Embryonic facial prominence (tissue), 1 donor: ENCODE results near the gene NFE2L2.
"Not testable (repeated sequence)": the region's sequence is repeated elsewhere in the genome, so short reads cannot be mapped to it uniquely, and the experiment has no call there.

Experiments
- DNase-seq: peaks from one replicate; pipeline ENCODE4 v3.0.0-alpha.2; 2016; ENCODE audit errors: extremely low spot score

The NFE2L2 gene

DNA sequence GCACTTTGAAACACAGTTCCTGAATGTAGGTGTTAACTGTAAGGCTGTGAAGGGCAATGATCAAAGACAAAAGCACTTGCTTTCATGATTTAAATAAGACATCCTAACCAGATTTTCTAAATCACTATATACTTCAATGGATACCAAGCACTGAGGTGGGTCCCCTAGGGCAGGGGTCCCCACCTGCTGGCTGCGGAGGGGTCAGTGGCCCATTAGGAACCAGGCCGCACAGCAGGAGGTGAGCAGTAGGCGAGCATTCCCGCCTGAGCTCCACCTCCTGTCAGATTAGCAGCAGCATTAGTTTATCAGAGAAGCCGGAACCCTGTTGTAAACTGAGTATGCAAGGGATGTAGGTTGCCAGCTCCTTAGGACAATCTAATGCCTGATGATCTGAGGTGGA is 7.1 kb downstream of the NFE2L2 start:
- DNase-seq: no peak

DNA sequence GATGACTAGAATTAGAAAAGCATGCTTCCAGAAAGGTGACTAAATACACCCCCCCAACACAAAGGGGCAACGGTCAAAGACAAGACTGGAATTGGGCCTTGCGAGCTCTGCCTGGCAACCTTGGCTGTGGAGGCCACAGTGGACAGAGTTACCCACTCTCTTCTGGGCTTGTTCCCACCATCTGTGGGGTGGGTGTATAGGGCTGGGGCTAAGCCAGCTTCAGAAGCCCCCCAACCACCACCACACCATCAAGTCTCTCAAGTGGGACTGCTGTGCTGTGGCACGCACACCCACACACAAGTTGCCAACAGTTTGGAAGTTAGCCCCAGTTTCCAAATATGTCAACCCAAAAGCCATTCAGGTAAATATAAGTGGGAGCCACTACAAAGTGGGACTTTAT is 7.8 kb downstream of the NFE2L2 start:
- DNase-seq: no peak

DNA sequence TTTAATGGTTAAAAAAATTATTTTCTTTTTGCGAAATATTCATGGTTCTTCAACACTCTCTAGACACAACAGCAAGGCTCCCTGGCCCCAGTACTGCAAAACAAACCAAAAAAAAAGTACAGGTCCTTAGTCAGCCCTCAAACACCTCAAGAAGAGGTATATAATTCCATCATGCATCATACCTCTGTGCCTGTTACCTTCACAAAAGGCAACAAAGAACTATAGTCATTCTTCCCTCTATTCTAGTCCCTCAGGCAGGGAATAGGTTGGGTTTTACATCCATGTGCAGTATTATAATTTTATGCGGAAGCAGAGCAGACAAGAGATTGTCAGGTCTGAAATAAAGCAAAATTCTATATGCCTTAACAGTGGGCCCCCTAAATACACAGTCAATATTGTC is 8.5 kb downstream of the NFE2L2 start:
- DNase-seq: no peak

DNA sequence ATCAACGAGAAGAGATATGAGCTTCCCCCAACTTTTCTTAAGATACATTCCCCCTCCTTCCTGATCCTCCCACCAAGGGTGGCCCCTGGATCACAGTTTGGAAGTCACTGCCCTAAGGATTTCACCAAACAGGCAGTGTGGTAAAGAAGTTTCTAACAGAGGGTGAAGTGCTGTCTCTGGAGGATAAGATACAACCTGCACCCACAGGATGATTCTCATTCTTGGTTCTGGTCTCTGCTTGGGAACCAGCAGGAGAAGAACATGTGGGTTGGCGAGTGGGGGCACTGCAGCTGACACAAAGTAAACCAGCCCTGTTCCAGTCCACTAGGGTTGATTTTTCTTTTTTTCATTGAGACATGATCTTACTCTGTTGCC is 9.3 kb downstream of the NFE2L2 start:
- no peak for DNase-seq

DNA sequence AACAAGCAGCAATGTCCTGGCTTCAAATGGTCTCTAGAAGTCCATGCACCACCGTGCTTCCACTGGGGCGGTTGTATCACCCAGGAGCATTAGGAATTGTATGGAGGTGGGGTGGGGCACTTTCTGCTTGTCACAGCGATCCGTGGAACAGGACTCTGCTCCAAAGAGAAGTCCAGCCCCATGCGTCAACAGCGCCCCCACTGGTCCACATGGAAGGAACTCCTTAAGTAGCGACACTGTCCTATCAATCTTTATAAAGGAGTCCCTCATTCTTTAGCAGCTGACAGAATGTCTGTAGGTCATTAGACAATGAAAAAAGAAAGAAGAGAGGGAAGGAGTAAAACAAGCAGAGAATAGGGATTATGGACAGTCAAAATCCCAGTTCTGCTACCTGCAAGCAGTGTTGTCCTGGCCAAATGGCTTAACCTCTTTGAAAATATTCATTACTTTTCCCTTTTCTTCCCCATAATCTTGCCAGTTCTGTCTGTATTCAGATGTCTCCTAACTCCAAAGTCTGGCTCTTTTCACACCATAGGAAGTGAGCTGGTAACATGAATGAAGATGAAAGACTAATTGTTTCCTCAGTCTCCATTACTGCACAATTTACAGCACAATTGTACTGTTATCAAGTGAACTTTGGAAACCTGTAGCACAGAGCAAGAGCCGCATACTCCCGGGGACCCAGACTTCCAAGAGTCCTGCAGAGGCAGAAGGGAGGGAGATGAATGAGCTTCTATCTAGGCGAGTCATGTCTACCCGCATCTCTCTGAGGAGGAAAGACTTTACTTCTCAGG is 9.9 kb downstream of the NFE2L2 start:
- DNase-seq: no peak

DNA sequence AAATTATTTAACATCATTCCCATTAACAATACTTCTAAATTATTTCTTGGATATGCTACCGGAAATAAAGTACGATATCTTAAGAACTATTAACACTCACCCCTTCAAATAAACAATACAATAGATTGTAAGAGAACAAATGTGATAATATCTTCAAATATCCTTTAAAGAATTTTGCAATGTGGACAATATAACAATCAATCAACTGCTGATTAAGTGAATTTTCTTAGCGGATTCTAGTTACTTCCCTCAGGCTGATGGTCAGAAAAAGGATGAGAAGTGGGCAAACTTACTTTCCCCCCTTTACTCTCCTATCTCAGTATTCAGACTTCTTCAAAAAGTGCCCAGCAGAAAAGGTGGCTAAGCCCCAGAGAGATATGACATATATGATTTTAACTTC is 10.8 kb downstream of the NFE2L2 start:
- no peak for DNase-seq

DNA sequence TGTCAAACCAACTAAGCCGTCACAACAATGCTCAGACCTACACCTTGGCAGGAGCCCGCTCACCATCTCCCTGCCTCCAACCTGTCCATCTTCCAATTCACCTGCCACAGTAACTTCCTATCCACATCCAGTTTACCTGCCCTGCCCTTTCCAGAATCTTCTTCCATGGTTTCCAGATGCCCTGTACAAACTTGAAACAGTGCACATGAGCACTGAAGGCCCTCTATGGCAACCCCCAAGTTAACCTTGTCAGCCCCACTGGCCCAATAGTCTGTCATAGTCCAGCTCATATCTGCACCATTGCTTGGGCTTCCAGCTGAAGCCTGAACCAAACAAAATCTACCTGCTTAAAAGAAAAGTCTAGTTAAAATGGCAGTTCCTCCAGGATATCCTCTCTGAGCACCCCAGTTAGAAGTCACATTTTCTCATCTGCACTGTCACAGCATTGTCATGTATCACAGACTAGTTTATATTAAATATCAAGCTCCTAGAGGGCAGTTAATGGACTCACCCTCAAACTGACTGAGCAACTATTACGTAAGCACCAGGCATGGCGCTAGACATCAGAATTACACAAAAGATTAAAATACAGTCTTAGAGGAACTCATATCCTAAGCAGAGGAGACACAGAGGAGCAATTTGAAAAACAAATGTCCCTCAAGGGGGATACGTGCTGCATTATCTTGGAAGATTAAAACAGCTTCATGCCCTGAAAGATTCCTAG is 11.6 kb downstream of the NFE2L2 start:
- no peak for DNase-seq

DNA sequence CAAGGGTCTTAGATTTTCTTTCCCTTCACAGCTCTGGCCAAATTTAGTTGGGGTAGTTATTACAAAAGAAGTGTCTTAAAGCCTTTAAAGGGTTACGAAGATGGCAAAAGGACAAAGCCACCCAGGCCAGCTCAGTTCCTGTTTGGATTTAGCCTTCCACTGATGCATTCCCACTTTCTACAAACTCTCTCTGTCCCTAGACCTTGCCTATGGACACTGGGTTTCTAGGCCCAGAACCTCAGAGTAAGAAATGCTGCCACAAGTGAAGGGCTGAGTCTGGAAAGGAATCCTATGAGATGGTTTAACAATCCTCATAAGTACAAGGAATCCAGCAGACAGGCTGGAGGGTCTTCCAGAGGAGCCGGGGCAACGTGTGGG is 13.4 kb downstream of the NFE2L2 start:
- DNase-seq: no peak

DNA sequence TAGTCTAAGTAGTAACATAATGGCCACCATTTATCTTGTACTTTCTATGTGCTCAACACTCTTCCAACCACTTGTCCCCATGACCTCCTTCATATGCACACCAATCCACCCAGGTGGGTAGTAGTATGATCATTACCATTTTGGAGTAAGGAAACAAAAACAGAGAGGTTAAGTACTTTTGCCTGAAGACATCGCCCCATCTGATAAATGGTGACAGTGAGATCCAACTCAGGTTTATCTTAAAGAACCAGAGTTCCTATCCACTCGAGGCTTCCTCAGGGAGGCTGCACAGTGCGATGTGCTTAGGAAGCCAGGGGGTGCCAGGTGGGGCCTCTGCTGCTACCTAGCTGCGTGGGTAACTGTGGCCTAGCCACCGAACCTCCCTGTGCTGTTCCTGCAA is 14.1 kb downstream of the NFE2L2 start:
- no peak for DNase-seq

DNA sequence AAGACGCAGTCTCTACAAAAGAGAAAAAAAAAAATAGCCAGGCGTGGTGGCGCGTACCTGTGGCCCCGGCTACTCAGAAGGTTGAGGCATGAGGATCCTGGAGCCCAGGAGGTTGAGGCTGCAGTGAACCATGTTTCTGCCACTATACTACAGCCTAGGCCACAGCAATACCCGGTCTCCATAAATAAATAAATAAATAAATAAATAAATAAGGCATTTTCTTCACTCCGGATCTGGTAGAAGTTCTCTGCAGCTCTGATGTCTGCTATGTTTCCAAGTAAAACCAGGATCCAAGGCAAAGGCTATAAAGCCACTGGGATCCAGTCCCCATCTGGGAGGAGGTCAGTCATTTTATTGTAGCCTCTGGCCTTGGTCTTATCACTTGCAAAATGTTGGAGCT is 15.5 kb downstream of the NFE2L2 start:
- DNase-seq: no peak

DNA sequence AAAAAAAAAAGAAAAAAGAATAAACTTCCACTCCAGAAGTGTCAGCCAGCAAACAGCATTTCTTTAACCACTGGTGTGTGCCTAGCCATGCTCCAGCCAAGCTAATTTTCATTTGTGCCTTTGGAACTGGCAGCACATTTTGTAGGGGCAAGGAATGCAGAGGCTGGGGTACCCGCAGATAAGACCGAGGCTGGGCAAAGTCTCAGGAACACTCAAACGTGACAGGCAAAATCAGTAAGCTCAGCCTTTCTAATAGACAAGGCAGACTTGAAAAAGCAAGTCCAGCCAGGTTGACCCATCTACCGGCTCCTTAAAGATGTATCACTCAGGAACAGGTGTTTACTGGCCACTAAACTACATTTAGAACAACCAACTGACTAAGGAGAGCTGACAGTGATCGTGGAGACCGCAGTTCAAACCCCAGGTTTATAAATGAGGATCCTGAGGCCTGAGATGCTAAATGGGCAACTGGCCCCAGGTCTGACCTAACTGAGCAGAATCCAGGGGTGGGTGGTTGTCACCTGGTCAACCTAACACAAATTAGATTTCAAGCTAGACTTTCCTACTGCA is 16.7 kb downstream of the NFE2L2 start:
- DNase-seq: no peak

DNA sequence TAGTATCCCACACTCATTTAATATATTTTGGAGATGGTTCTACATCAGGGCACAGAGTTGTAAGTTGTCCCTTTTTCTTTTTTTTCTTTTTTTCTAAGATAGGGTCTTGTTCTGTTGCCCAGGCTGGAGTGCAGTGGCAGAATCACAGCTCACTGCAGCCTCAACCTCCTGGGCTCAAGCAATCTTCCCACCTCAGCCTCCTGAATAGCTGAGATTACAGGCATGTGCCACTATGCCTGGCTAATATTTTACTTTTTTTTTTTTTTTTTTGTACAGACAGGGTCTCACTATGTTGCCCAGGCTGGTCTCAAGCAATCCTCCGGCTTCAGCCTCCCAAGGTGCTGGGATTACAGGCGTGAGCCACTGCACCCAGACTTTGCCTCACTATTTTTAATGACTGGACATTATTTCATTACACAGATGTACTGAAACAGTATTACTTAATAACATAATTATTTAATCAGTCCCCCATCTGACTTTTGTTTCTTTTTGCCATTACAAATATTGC is 17.9 kb downstream of the NFE2L2 start:
- not testable (repeated sequence) for DNase-seq

DNA sequence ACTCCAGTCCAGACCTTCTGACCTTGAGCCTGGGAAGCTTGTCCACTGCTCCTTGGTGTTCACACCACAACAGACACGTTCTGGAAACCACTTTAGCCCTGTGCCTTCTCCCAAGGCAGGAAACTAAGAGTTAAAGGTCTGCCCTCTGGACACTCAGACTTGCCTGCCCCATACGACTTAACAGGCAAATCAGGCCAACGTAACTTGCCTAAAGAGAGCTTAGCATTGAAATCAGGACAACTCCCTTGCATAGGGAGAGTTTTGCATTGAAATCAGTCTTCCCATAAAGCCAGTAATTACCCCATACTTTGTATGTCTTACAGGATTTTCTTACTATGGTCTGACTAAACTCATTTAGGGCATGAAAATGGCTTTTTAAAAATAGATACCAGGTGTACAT is 18.5 kb downstream of the NFE2L2 start:
- no peak for DNase-seq

DNA sequence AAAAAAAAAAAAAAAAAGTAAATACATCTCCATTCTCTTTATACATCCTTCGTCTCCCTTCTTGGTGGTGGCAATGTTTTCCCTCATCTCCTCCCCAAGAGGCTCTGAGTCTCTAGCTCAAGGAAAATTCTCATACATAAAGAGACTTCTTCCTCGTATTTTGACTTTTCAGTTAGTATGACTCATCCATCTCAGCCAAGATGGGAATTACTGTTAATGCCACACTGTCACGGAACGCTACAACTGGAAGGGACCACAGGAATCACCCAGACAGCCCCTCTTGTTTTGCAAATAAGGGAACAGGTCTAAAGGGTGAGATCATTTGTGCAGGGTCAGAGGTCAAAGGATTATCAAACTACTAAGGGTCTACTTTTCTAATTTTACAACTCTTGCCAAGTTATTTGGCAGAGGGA is 19.5 kb downstream of the NFE2L2 start:
- DNase-seq: no peak

DNA sequence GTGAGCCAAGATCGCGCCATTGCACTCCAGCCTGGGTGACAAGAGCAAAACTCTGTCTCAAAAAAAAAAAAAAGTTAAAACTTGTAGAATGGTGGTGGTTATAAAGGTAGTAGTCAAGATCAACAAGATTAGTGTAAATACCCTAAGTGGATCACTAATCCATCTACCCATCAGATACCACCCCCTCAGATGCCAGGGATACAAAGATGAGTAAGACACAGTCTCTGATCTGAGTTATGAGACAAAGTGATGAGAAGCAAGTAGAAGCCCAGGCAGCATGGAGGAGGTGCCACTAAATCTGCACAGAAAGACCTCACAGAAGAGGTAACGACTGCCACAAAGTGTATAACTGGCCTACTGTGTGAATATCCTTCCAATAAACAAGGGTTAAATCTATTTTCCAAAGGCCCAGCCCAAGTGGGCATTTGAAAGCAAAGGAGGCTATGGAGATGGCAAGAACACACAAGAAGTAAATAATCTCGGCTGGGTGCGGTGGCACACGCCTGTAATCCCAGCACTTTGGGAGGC is 20.2 kb downstream of the NFE2L2 start:
- DNase-seq: no peak

DNA sequence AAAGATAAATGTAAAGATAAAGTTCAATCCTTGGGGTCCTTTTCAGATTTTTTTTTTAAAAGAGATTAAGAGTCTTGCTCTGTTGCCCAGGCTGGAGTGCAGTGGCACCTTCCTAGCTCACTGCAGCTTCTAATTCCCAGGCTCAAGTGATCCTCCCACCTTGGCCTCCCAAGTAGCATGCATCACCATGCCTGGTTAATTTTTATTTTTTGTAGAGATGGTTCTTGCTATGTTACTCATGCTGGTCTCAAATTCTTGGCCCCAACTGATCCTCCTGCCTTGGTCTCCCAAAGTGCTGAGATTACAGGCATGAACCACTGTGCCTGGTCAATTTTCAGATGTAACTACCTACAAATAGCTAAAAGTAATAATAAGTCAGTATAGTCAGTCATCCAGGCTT is 21.1 kb downstream of the NFE2L2 start:
- DNase-seq: no peak

DNA sequence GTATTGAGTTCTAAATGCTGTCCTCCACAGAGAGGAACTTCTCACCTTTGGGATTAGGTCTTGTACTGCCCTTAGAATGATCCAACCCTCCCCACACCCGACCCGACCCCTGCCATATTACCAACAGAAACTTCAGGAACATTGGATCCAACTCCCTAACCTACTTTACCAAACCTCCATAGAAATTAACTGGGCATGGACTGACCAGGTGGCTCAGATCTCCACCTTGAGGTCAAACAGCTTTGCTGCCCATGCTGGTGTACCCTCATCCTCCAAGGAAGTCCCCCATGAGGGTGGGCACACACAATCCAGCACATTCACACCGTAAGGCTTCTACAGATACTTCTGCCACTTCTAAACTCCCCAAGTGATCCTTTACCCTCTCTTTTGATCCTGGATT is 21.5 kb downstream of the NFE2L2 start:
- DNase-seq: no peak

DNA sequence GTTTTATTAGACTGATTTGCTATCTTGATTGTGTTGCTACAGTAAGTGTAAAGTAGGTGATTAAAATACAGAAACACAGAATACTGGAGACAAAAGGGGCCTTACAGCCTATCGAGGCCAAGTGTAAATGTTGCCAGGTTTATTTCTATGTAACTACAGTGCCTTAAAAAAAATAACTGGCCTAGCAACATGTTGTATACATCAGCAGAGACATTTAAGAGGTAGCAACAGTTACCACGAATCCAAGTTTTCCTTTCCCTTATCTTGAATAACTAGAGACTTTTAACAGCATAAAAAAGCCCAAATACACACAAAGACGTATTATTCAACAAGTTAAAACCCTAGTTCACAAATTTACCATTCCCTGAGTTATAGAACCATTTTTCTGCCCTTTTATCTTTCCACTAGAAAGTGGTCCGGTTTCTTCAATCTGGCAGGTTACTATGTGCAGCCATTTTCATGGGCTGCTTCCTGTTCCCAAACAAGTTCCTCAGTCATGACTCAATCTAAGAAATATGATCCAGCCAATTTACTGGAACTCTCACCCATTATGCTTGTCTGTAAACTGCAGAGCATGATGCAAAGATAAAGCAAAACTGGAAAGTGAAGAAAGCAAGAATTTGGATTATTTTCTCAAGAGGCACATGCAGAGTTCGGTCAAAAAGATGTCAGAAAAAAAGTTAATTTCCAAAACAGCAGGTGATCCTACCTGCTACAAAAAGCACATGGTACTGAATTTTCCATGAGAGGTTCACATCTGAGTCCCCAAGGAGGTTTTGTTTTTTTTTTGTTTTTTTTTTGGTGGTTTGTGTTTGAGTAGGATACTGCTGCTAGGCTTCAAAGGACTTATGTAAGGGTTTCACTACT is 22.2 kb downstream of the NFE2L2 start:
- peak; percentile 81 for DNase-seq

DNA sequence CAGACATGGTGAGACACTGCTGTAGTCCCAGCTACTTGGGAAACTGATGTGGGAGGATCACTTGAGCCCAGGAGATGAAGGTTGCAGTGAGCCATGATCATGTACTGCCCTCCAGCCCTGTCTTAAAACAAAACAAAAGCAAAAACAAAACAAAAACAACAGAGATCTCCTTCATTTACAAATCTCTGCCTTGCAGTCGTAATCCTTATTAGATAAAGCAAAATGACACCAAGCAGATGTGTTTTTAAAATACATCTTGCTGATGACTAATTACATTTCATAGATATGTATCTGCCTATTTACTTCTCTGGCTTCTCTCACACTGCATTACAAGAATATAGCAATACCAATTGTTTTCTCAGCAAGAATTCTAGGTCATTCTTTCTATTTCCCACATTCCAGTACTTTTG is 22.8 kb downstream of the NFE2L2 start:
- DNase-seq: no peak

DNA sequence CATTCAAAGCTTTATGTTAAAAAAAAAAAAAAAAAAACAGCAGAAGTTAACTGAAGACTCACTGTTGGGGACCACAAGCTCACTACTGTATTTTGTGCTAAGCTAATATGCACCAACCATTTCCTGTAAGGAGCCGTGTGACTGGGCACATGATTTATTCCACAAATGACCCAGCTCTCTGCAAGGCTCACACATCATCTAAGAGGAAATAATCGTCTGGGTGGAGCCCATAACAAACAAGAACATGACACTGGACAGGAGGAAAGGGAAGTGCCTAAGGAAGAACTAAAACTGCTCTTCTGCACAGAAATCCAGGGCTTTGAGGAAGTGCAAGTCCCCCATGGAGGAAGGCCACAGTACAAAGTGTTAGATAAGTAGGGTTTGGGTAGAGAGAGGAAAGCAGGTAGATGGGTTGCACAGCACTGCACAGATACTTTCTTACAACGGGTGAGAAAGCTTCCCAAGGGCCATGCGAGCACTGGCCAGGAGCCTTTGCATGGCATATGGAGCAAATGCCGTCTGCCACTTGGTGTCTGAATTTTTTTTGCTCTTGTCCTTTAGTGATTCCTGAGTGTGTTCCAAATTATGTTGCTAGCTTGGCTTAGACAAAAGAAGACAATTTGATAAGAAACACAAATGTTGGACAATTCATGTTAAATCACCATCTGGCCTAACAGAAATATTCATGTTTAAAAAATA is 24.4 kb downstream of the NFE2L2 start:
- no peak for DNase-seq

DNA sequence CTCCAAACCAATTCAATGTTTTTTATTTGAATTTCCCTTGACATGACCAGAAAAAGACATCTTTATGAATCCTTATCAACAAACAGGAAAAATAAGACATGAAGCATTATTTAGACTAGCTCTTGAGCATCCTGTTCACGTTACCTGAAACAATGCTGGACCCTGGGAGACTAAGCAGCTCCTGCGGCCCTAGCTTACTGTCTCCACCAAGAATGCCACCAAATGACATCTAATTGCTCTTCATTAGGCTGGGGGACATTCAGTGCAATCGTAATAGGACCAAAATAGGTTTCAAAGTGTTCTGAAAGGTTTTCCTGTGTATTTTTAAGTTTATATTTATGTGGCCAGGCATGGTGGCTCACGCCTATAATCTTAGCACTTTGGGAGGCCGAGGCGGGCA is 25.5 kb downstream of the NFE2L2 start:
- DNase-seq: no peak
